ENCODE data around the gene ACVRL1.
A peak's percentile ranks its signal among the peaks of the same experiment; 100 is the strongest.

The ACVRL1 gene

GRCh38 chr12:51914034-51914923 is 7.0 kb downstream of the ACVRL1 start:
- DNase-seq (ENCODE audit: low read depth in 3 of 3, low spot score in 1 of 3) = no peak

GRCh38 chr12:51915003-51915625 is 7.8 kb downstream of the ACVRL1 start:
- DNase-seq (ENCODE audit: low read depth in 3 of 3, low spot score in 1 of 3) = no peak

GRCh38 chr12:51915951-51916350 is 8.6 kb downstream of the ACVRL1 start:
- DNase-seq (ENCODE audit: low read depth in 3 of 3, low spot score in 1 of 3) = no peak

DNA sequence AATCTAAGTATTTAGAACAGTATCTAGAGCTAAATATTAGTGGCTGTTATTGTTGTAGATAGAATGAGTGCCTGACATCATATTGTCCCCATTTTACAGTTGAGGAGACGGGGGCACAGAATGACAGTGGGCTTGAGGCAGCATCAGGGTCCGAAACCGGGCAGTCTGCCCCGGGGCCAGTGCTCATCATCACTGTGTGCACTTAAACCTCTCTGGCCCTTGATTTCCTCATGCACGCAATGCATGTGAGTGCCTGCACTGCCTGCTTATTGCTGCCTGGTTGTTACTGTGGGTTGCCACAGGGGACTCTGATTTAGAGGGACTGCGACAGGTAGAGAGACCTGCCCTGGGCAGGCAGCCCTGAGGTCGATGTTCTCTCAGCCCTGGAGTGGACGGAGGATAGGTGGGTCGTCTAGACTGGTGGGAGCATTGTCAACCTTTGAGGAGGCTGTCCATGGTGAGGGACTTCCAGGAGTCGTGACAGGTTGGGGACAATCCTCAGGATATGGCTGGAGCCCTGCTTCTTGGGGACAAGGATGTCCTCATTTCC is 9.8 kb downstream of the ACVRL1 start:
- no peak for DNase-seq (ENCODE audit: low read depth in 3 of 3, low spot score in 1 of 3)

- DNase-seq (ENCODE audit: low read depth in 3 of 3, low spot score in 1 of 3) = no peak
Measured at GRCh38 chr12:51917746-51918453, 10.6 kb downstream of the ACVRL1 start.

DNA sequence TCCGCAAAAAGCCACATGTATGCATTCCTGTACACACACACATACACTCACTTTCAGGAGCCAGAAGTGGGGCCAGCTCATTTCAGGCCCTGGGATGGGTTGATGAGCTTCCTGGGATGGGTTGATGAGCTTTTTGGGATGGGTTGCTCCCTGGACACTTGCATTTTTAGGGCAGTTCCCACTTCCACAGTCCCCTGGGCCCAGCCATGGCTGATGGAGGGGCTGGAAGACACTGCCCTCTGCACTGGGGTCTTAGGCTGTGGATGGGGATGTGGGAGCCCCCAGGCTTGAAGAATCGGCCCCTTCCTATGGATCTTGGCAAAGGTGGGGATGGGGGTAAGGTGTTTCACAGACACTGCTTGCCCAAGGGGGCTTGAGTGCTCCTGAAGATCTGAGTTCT is 12.7 kb downstream of the ACVRL1 start:
- no peak for DNase-seq (ENCODE audit: low read depth in 3 of 3, low spot score in 1 of 3)

GRCh38 chr12:51921017-51921725 is 13.9 kb downstream of the ACVRL1 start:
- no peak for DNase-seq (ENCODE audit: low read depth in 3 of 3, low spot score in 1 of 3)

DNA sequence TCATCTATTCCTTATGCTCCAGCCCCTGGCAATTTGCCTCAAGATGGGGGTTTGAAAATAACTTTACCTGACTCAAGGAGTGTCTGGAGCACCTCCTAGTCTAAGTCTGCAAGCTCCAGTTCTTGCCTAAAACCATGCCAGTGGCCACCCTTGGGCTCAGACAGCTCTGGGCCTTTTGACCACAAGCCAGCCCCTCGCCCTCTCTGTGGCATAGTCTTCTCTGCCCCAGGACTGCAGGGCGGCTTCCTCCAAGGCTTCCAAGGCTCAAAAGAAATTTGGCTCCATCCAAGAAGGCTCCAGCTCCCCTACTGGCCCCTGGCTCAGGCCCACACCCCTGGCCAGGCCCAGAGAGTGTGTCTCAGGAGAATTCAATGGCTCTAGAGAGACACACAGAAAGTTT is 14.8 kb downstream of the ACVRL1 start:
- DNase-seq (ENCODE audit: low read depth in 3 of 3, low spot score in 1 of 3) = no peak

- DNase-seq (ENCODE audit: low read depth in 3 of 3, low spot score in 1 of 3) = no peak
Measured at GRCh38 chr12:51922762-51923505, 15.6 kb downstream of the ACVRL1 start.

GRCh38 chr12:51923506-51924365 is 16.4 kb downstream of the ACVRL1 start:
- DNase-seq (ENCODE audit: low read depth in 3 of 3, low spot score in 1 of 3) = peak; percentile 4 to 52 (median 21)

GRCh38 chr12:51924551-51925319 is 17.4 kb downstream of the ACVRL1 start:
- no peak for DNase-seq (ENCODE audit: low read depth in 3 of 3, low spot score in 1 of 3)

DNA sequence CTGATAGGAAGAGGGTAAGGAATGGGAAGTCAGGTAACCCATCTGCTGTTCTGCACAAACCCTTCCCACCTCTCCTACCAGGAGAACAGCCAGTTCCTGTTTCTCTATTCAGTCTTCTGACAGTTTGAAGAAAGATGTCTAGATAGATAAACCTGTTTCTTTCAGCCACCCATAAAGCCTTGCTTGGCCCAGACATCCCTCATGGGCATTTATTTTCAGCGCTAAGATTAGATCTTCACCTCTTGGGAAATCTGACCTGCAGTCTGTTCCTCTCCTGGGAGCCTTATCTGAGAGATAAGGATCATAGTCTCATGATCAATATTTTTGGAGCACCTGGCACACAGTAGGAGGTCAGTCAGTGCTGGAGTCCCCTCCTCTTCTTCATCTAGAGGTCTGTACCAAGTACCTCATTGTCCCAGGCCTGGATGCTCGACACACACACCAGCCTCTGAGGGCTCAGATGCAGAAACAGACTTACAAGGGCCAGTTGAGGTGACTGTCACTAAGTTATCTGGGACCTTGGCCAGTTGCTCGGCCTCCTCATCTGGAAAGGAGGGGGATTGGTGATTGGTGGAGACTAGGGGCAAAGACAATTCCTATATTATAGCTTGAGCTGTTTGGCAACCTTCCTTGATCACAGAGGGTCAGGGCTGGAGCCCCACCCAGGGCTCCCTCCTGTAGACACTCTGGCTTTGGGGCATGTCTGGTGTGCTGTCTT is 18.2 kb downstream of the ACVRL1 start:
- DNase-seq (ENCODE audit: low read depth in 3 of 3, low spot score in 1 of 3) = no peak

GRCh38 chr12:51926064-51926632 is 18.8 kb downstream of the ACVRL1 start:
- DNase-seq (ENCODE audit: low read depth in 3 of 3, low spot score in 1 of 3) = no peak

- peak in 2 of 3 donors; percentile 13 to 30 for DNase-seq (ENCODE audit: low read depth in 3 of 3, low spot score in 1 of 3)
Measured at GRCh38 chr12:51926718-51927117, 19.4 kb downstream of the ACVRL1 start.

GRCh38 chr12:51932218-51933076 is 25.1 kb downstream of the ACVRL1 start:
- DNase-seq (ENCODE audit: low read depth in 3 of 3, low spot score in 1 of 3) = no peak

GRCh38 chr12:51934080-51934479 is 26.8 kb downstream of the ACVRL1 start:
- DNase-seq (ENCODE audit: low read depth in 3 of 3, low spot score in 1 of 3) = no peak

DNA sequence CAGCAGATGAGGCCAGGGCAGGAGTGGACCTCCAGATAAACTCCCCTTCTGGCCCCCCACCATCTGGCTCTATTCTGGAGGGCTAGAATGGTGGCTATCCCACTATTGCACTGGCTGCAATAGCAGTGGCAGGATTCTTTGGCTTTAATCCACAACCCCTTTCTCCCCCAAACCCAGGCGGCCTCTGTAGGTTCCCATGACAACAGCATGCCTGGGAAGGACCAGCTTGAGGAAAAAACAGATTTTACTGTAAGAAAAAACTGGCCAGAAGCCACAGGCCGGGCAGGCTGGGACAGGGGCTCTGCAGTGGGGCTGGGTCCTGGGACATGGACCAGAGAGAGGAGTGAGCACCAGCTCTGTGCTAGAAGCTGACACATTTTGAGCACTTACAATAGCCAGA is 30.6 kb downstream of the ACVRL1 start:
- no peak for DNase-seq (ENCODE audit: low read depth in 3 of 3, low spot score in 1 of 3)

All from stimulated activated CD4-positive, alpha-beta T cell treated with anti-CD3 and anti-CD28 coated beads, TNF-alpha, amount 100 ng/mL, for 1 hour (primary cell).